Measurements from ENCODE around the gene CDH4. TPM values are rescaled to one million over a fixed set of nuclear protein-coding genes. Genes with fewer than 3 reads are reported as not detected.

Gene CDH4
- total RNA-seq, 1 experiment from 2014 or later, result not detected

GRCh38 chr20:61346996-61347395, 94.9 kb downstream of the CDH4 start:
- no peaks in the 10 kb centered on the region for H3K4me1 ChIP-seq (ENCODE audit: control insufficient read depth, insufficient read depth, low read length)
- intact Hi-C loops (cut with micrococcal nuclease; ENCODE audit: unreplicated experiment) (no loop called here), in situ Hi-C loops (cut with HindIII; ENCODE audit: low pct_unique_long_range_greater_than_20kb, low sequenced_read_pairs) (no loop called here)
- peaks cover 10% of the 10 kb centered on the region for H3K27me3 ChIP-seq (ENCODE audit: control insufficient read depth, insufficient read depth, low read length)
- TF ChIP-seq TCF7L2 (IDR thresholded peaks at IDR 0.05; ENCODE audit: low read depth, low read length) (no peak), REST (IDR thresholded peaks at IDR 0.05; ENCODE audit: insufficient read depth in 1 of 2, low read depth in 2 of 2, low read length in 1 of 2) (no peak), SIN3A (IDR thresholded peaks at IDR 0.05; ENCODE audit: borderline replicate concordance, insufficient read depth, low read depth, low read length) (no peak), POLR2AphosphoS5 (IDR thresholded peaks at IDR 0.05; ENCODE audit: low read depth, low read length) (no peak), CTCF (IDR thresholded peaks at IDR 0.05) (no peak)
- H3K9me3 ChIP-seq (ENCODE audit: control insufficient read depth, insufficient read depth, low read depth, low read length), result no peaks in the 10 kb centered on the region
- no peak for DNase-seq (ENCODE audit: low read depth, low spot score)
- ChIA-PET CTCF (no interaction called here), POLR2A (no interaction called here)
- no peak overlapping the region for H3K4me3 ChIP-seq (ENCODE audit: low read depth in 2 of 2, low read length in 2 of 2)
- no peak for ATAC-seq
- BruUV-seq (replicated peaks), result no TSS peak
- no peaks in the 10 kb centered on the region for H3K36me3 ChIP-seq (ENCODE audit: control insufficient read depth, insufficient read depth, low read length)
- no peak overlapping the region for H3K27ac ChIP-seq (ENCODE audit: low read length)

- in situ Hi-C loops (cut with HindIII; ENCODE audit: low pct_unique_long_range_greater_than_20kb, low sequenced_read_pairs), result no loop called here
- ChIA-PET CTCF (no interaction called here), POLR2A (no interaction called here)
- intact Hi-C loops (cut with micrococcal nuclease; ENCODE audit: unreplicated experiment), result no loop called here
- DNase-seq (ENCODE audit: low read depth, low spot score) (no peak), ATAC-seq (no peak)
- Histone ChIP-seq H3K27ac (ENCODE audit: low read length) (no peak overlapping the region), H3K36me3 (ENCODE audit: control insufficient read depth, insufficient read depth, low read length) (no peaks in the 10 kb centered on the region), H3K4me3 (ENCODE audit: low read depth in 2 of 2, low read length in 2 of 2) (no peak overlapping the region), H3K27me3 (ENCODE audit: control insufficient read depth, insufficient read depth, low read length) (peaks cover 10% of the 10 kb centered on the region), H3K9me3 (ENCODE audit: control insufficient read depth, insufficient read depth, low read depth, low read length) (no peaks in the 10 kb centered on the region), H3K4me1 (ENCODE audit: control insufficient read depth, insufficient read depth, low read length) (no peaks in the 10 kb centered on the region)
- TF ChIP-seq REST (IDR thresholded peaks at IDR 0.05; ENCODE audit: insufficient read depth in 1 of 2, low read depth in 2 of 2, low read length in 1 of 2) (no peak), CTCF (IDR thresholded peaks at IDR 0.05) (no peak), POLR2AphosphoS5 (IDR thresholded peaks at IDR 0.05; ENCODE audit: low read depth, low read length) (no peak), TCF7L2 (IDR thresholded peaks at IDR 0.05; ENCODE audit: low read depth, low read length) (no peak), SIN3A (IDR thresholded peaks at IDR 0.05; ENCODE audit: borderline replicate concordance, insufficient read depth, low read depth, low read length) (no peak)
- no TSS peak for BruUV-seq (replicated peaks)
Observed at GRCh38 chr20:61347443-61347842, 95.4 kb downstream of the CDH4 start.
